ENCODE data around the gene YAP1. TPM values are rescaled to one million over a fixed set of nuclear protein-coding genes. Genes with fewer than 3 reads are reported as not detected.

Gene YAP1
- total RNA-seq, 1 donor from 2014 or later = 129 TPM

- Histone ChIP-seq H3K4me1 (ENCODE audit: insufficient read depth, low read length) (peaks cover 9% of the 10 kb centered on the region), H3K9ac (ENCODE audit: low read length) (no peak overlapping the region), H3K27me3 (ENCODE audit: insufficient read depth, low read length) (no peaks in the 10 kb centered on the region), H3K79me2 (ENCODE audit: insufficient read depth, low read length) (peaks cover 36% of the 10 kb centered on the region), H3K4me2 (ENCODE audit: low read length) (no peak overlapping the region), H3K27ac (ENCODE audit: low read depth, low read length) (no peak overlapping the region), H2AFZ (ENCODE audit: low read depth, low read length) (no peak overlapping the region), H3K9me3 (ENCODE audit: insufficient read depth, low read depth, low read length) (no peaks in the 10 kb centered on the region), H4K20me1 (ENCODE audit: insufficient read depth, low read length) (peaks cover 5% of the 10 kb centered on the region), H3K4me3 (ENCODE audit: insufficient read depth, low read depth, low read length) (no peak overlapping the region), H3K36me3 (ENCODE audit: insufficient read depth, low read length) (peaks cover 10% of the 10 kb centered on the region)
- Mint-ChIP-seq H3K4me3 (ENCODE audit: unreplicated experiment) (no peak overlapping the region), H3K36me3 (ENCODE audit: low read depth, unreplicated experiment) (peaks cover 7% of the 10 kb centered on the region), H3K27ac (ENCODE audit: unreplicated experiment) (no peak overlapping the region), H3K9me3 (ENCODE audit: unreplicated experiment) (peaks cover 4% of the 10 kb centered on the region), H3K4me1 (ENCODE audit: low read depth, unreplicated experiment) (peaks cover 27% of the 10 kb centered on the region), H3K27me3 (ENCODE audit: low read depth, unreplicated experiment) (no peaks in the 10 kb centered on the region)
- FAIRE-seq = no peak
- TF ChIP-seq CTCF (IDR thresholded peaks at IDR 0.05; ENCODE audit: insufficient read depth, low read depth, low read length) = no peak
- TF ChIP-seq EZH2 (IDR thresholded peaks at IDR 0.05; ENCODE audit: insufficient read depth, low read length) = no peak
- DNase-seq (ENCODE audit: low read depth) = no peak
Observed at GRCh38 chr11:102192349-102193066, 82.3 kb downstream of the YAP1 start.

GRCh38 chr11:102194257-102194656 is 84.0 kb downstream of the YAP1 start:
- Histone ChIP-seq H3K4me2 (ENCODE audit: low read length) (no peak overlapping the region), H3K4me3 (ENCODE audit: insufficient read depth, low read depth, low read length) (no peak overlapping the region), H3K9ac (ENCODE audit: low read length) (no peak overlapping the region), H3K79me2 (ENCODE audit: insufficient read depth, low read length) (peaks cover 52% of the 10 kb centered on the region), H3K27me3 (ENCODE audit: insufficient read depth, low read length) (no peaks in the 10 kb centered on the region), H4K20me1 (ENCODE audit: insufficient read depth, low read length) (peaks cover 5% of the 10 kb centered on the region), H3K27ac (ENCODE audit: low read depth, low read length) (no peak overlapping the region), H3K4me1 (ENCODE audit: insufficient read depth, low read length) (peaks cover 11% of the 10 kb centered on the region), H3K9me3 (ENCODE audit: insufficient read depth, low read depth, low read length) (no peaks in the 10 kb centered on the region), H3K36me3 (ENCODE audit: insufficient read depth, low read length) (peaks cover 10% of the 10 kb centered on the region), H2AFZ (ENCODE audit: low read depth, low read length) (no peak overlapping the region)
- DNase-seq (ENCODE audit: low read depth) (no peak), FAIRE-seq (no peak)
- peaks cover 28% of the 10 kb centered on the region for H3K4me1 Mint-ChIP-seq (ENCODE audit: low read depth, unreplicated experiment)
- no peak overlapping the region for H3K4me3 Mint-ChIP-seq (ENCODE audit: unreplicated experiment)
- no peak overlapping the region for H3K27ac Mint-ChIP-seq (ENCODE audit: unreplicated experiment)
- H3K27me3 Mint-ChIP-seq (ENCODE audit: low read depth, unreplicated experiment) = no peaks in the 10 kb centered on the region
- H3K36me3 Mint-ChIP-seq (ENCODE audit: low read depth, unreplicated experiment) = peaks cover 7% of the 10 kb centered on the region
- TF ChIP-seq CTCF (IDR thresholded peaks at IDR 0.05; ENCODE audit: insufficient read depth, low read depth, low read length) (no peak), EZH2 (IDR thresholded peaks at IDR 0.05; ENCODE audit: insufficient read depth, low read length) (no peak)
- peaks cover 4% of the 10 kb centered on the region for H3K9me3 Mint-ChIP-seq (ENCODE audit: unreplicated experiment)

- Histone ChIP-seq H3K79me2 (ENCODE audit: insufficient read depth, low read length) (peaks cover 54% of the 10 kb centered on the region), H3K4me3 (ENCODE audit: insufficient read depth, low read depth, low read length) (no peak overlapping the region), H3K9ac (ENCODE audit: low read length) (no peak overlapping the region), H2AFZ (ENCODE audit: low read depth, low read length) (no peak overlapping the region), H3K9me3 (ENCODE audit: insufficient read depth, low read depth, low read length) (no peaks in the 10 kb centered on the region), H3K27me3 (ENCODE audit: insufficient read depth, low read length) (no peaks in the 10 kb centered on the region), H4K20me1 (ENCODE audit: insufficient read depth, low read length) (peaks cover 5% of the 10 kb centered on the region), H3K4me1 (ENCODE audit: insufficient read depth, low read length) (peaks cover 11% of the 10 kb centered on the region), H3K27ac (ENCODE audit: low read depth, low read length) (no peak overlapping the region), H3K4me2 (ENCODE audit: low read length) (no peak overlapping the region), H3K36me3 (ENCODE audit: insufficient read depth, low read length) (peaks cover 10% of the 10 kb centered on the region)
- peaks cover 4% of the 10 kb centered on the region for H3K9me3 Mint-ChIP-seq (ENCODE audit: unreplicated experiment)
- H3K4me1 Mint-ChIP-seq (ENCODE audit: low read depth, unreplicated experiment) = peaks cover 28% of the 10 kb centered on the region
- FAIRE-seq (no peak), DNase-seq (ENCODE audit: low read depth) (no peak)
- TF ChIP-seq CTCF (IDR thresholded peaks at IDR 0.05; ENCODE audit: insufficient read depth, low read depth, low read length) (no peak), EZH2 (IDR thresholded peaks at IDR 0.05; ENCODE audit: insufficient read depth, low read length) (no peak)
- peaks cover 9% of the 10 kb centered on the region for H3K36me3 Mint-ChIP-seq (ENCODE audit: low read depth, unreplicated experiment)
- H3K4me3 Mint-ChIP-seq (ENCODE audit: unreplicated experiment) = no peak overlapping the region
- H3K27ac Mint-ChIP-seq (ENCODE audit: unreplicated experiment) = no peak overlapping the region
- no peaks in the 10 kb centered on the region for H3K27me3 Mint-ChIP-seq (ENCODE audit: low read depth, unreplicated experiment)
Observed at GRCh38 chr11:102194990-102195389, 84.7 kb downstream of the YAP1 start.
